NCI-H345 treated with DMSO at 0.1 percent for 48 hours (cell line): ENCODE measurements around the gene ERG28.
"Not testable (repeated sequence)": the region's sequence is repeated elsewhere in the genome, so short reads cannot be mapped to it uniquely, and the experiment has no call there.

ENCODE experiments used
- DNase-seq: peaks from one replicate; lab custom pipeline; 2025; ENCODE audit not compliant: unreplicated experiment; lab: John Stamatoyannopoulos, UW

ERG28 gene

GRCh38 chr14:75626863-75627262, 33.8 kb downstream of the ERG28 start:
- no peak for DNase-seq

GRCh38 chr14:75626396-75626795, 34.3 kb downstream of the ERG28 start:
- DNase-seq, result no peak

- DNase-seq, result no peak
Measured at GRCh38 chr14:75625034-75625433, 35.6 kb downstream of the ERG28 start.

- no peak for DNase-seq
Measured at GRCh38 chr14:75619548-75619947, 41.1 kb downstream of the ERG28 start.

- no peak for DNase-seq
Measured at GRCh38 chr14:75615200-75615599, 45.5 kb downstream of the ERG28 start.

- no peak for DNase-seq
Measured at GRCh38 chr14:75614179-75614578, 46.5 kb downstream of the ERG28 start.

GRCh38 chr14:75612157-75612556, 48.5 kb downstream of the ERG28 start:
- DNase-seq, result no peak

GRCh38 chr14:75610834-75611233, 49.8 kb downstream of the ERG28 start:
- DNase-seq, result no peak

- no peak for DNase-seq
Measured at GRCh38 chr14:75609606-75610475, 50.8 kb downstream of the ERG28 start.

- no peak for DNase-seq
Measured at GRCh38 chr14:75609116-75609515, 51.6 kb downstream of the ERG28 start.

GRCh38 chr14:75607842-75608640, 52.6 kb downstream of the ERG28 start:
- no peak for DNase-seq

GRCh38 chr14:75607044-75607443, 53.6 kb downstream of the ERG28 start:
- DNase-seq, result no peak

- DNase-seq, result no peak
Measured at GRCh38 chr14:75605916-75606315, 54.8 kb downstream of the ERG28 start.

- DNase-seq, result no peak
Measured at GRCh38 chr14:75604979-75605851, 55.5 kb downstream of the ERG28 start.

GRCh38 chr14:75602503-75602902, 58.2 kb downstream of the ERG28 start:
- DNase-seq, result no peak

GRCh38 chr14:75601061-75601460, 59.6 kb downstream of the ERG28 start:
- not testable (repeated sequence) for DNase-seq

GRCh38 chr14:75600100-75600499, 60.6 kb downstream of the ERG28 start:
- DNase-seq, result not testable (repeated sequence)
